GM12875 (cell line): ENCODE results near the gene FER.

Source experiments
- H3K4me3 ChIP-seq: one replicate; pipeline ENCODE4 v1.5.1; 2011; ENCODE audit warnings: low read depth, low read length, control low read depth
- CTCF ChIP-seq: IDR thresholded peaks from 2 replicates; pipeline ENCODE4 v1.5.1; 2011; ENCODE audit warnings: low read depth, mild to moderate bottlenecking, control low read depth, inconsistent platforms, low read length, moderate library complexity, borderline replicate concordance; ENCODE audit not compliant: insufficient read depth

FER gene

GRCh38 chr5:109027983-109028607 is 280.4 kb downstream of the FER start:
- no peak for TF ChIP-seq CTCF
- H3K4me3 ChIP-seq: no peak overlapping the region

- H3K4me3 ChIP-seq: no peak overlapping the region
- no peak for TF ChIP-seq CTCF
Measured at GRCh38 chr5:109028608-109029299, 281.1 kb downstream of the FER start.

- H3K4me3 ChIP-seq: no peak overlapping the region
- TF ChIP-seq CTCF: no peak
Measured at GRCh38 chr5:109029847-109030246, 282.1 kb downstream of the FER start.

DNA sequence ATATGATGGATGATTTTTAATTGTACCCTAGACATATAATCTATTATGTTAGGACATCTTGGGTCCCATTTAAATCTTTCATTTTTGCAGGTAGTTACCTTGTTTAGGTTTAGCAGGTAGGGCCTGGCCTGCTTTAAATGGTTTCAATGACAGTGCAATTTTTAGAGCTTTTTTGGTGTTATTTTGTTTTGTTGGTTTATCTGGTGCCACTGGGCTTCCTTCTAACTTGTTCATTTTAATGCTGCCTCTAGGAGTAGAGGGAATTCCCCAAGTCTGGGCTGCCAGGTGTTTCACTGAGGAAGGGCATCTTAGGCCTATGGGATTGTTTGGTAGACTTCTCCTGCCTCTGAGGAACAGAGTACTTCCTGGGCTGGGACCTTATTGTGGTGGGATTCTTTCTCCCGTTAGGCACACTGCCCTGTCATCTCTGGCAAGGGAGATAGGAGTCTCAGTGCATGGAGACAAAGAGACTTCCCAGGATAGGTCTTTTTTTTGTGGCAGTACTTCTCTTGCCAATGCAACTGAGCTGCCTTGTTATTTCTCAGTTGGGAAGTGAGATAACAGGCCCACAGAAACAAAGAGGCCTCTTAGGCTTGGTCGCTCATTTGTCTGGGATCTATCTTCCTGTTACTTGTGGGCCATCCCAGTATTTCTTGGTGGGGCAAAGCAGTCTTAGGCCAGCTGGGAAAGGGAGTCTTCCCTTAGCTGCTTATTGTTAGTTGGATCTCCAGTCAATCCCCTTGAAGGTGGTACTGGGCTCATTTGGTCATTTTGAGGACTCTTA is 282.9 kb downstream of the FER start:
- H3K4me3 ChIP-seq: no peak overlapping the region
- no peak for TF ChIP-seq CTCF

DNA sequence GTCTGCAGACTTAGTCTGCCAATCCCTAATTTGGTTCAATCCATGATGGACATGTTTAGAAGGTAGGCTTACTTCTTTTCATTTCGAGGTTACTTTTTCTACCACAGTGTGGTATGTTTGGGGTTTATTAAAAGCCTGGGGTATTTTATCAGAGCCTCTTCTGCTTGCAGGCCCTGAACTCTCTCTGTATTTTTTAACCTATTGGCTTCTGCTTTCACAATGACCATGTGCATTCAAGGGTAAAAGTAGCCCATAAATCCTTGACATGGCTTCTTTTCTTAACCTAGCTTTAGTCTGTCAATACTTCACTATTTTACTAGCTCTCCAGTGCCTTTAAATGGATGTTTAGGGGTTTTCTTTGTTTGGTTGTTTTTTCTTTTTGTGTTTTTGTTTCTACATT is 286.6 kb downstream of the FER start:
- no peak for TF ChIP-seq CTCF
- H3K4me3 ChIP-seq: no peak overlapping the region

GRCh38 chr5:109035436-109035835 is 287.7 kb downstream of the FER start:
- TF ChIP-seq CTCF: no peak

More at GRCh38 chr5:109035436-109035835, 287.7 kb downstream of the FER start:
- H3K4me3 ChIP-seq: no peak overlapping the region
